Globus pallidus (tissue), 1 donor: ENCODE data around the gene RASGEF1C.

Experiments used
- DNase-seq: peaks from one replicate; pipeline ENCODE4 v3.0.0-alpha.2; 2015; ENCODE audit warnings: low spot score

The RASGEF1C gene

GRCh38 chr5:180159756-180160155, 49.3 kb downstream of the RASGEF1C start:
- no peak for DNase-seq

GRCh38 chr5:180157866-180158265, 51.1 kb downstream of the RASGEF1C start:
- no peak for DNase-seq

GRCh38 chr5:180156141-180156540, 52.9 kb downstream of the RASGEF1C start:
- DNase-seq: no peak

- DNase-seq: no peak
Measured at GRCh38 chr5:180155365-180155926, 53.6 kb downstream of the RASGEF1C start.

DNA sequence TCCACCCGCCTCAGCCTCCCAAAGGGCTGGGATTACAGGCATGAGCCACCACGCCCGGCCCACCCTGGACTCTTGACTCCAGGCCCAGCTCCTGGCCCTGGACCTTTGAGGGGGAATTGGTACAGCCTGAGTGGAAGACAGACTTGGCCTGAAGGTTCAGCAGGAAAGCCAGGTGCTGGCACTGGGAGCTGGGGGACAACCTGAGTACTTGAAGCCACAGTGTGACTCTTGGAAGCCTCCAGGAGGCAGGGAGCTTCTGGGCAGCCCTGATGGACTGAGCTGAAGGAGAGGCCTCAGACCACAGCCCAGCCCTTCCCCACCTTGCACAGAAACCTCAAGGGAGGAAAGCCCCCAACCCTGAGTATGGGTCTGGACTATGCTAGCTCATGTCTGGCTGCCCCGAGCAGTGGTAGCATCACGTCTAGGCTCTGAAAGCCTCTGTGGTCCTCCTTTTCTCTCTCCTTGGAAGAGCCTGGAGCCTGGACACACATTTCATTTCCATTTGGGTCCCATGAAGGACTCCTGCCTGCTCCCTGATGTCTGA, 54.1 kb downstream of the RASGEF1C start:
- no peak for DNase-seq

DNA sequence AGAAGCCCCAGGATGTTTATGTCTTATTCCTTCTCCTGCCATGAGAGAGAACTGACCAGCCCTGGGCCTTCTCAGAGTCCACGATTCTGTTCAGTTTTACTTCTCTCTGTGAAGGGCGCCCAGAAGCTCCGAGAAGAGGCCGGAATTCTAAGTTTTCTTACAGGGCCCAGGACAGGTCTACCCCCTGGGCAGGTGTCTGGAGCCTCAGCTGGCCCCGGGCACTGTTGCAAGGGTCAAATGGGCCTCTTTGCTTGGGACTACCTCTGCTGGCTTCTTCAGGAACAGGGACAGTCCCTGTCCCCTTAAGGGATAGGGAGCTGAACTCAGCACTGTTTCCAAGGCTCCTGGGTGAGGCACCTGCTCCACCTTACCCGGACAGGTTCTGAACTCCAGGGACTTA, 55.0 kb downstream of the RASGEF1C start:
- DNase-seq: no peak

- no peak for DNase-seq
Measured at GRCh38 chr5:180153099-180153498, 55.9 kb downstream of the RASGEF1C start.

- no peak for DNase-seq
Measured at GRCh38 chr5:180143656-180144364, 65.2 kb downstream of the RASGEF1C start.

GRCh38 chr5:180142824-180143610, 66.0 kb downstream of the RASGEF1C start:
- no peak for DNase-seq

GRCh38 chr5:180142021-180142765, 66.8 kb downstream of the RASGEF1C start:
- DNase-seq: no peak

DNA sequence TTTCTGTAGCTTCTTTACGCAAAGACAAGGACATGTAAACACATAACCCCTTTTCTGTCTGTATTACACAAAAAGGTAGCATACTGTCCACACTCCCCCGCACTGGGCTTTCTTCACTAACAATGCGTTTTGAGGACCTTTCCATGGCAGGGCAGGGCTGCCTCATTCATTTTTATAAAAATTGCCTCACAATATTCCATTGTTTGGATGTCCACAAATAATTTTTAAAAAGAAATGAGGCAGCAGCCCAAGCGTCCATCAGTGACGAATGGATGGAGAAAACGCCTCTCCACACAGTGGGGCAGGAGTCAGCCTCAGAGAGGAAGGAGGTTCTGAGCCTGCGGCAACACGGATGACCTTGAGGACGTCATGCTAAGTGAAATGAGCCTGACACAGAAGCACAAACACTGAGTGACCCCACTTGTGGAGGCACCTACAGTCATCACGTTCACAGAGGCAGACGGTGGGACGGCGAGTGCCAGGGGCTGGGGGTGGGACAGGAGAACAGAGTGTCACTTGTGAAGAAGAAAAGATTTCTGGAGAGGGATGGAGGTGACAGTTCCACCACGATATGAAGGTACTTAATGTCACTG, 67.8 kb downstream of the RASGEF1C start:
- no peak for DNase-seq

GRCh38 chr5:180140571-180140970, 68.4 kb downstream of the RASGEF1C start:
- DNase-seq: no peak

DNA sequence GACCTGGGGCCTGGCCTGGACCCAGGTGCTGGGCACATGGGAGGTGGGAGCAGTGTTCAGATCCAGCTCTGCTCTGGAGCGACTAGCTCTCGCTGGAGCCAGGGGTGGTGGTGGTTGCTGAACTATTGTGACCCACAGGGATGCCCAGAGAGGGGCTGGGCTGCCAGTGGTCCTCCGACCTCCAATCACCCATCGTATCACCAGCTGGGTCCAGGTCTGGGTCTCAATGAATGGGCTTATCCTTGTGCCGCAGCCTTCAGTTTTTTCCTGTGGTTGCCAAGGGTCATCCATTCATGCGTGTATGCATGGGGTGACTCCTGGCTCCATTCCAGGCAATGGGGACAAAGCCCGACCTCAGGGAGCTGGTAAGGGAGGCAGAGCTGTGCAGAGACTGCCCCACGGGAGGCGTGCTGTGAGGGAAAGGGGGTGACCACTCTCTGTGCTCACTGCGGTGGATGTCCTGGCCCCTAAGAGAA, 68.9 kb downstream of the RASGEF1C start:
- DNase-seq: no peak

DNA sequence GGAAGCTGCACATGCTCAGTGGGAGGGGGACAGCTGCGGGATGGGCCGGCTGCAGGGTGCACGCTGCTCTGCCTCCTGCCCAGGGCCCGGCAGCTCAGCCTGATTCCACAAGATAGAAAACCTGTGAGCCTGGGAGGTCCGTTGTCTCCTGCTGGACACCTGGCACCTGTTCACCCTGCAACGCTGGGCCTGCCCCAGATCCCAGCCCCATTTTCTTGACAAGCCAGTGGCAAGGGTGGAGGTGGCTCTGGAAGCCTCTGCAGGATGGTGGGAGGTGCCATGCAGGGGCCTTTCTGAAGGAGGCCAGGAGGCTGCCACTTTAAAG, 69.3 kb downstream of the RASGEF1C start:
- no peak for DNase-seq

GRCh38 chr5:180138976-180139730, 69.9 kb downstream of the RASGEF1C start:
- DNase-seq: no peak

GRCh38 chr5:180138214-180138975, 70.6 kb downstream of the RASGEF1C start:
- DNase-seq: no peak

DNA sequence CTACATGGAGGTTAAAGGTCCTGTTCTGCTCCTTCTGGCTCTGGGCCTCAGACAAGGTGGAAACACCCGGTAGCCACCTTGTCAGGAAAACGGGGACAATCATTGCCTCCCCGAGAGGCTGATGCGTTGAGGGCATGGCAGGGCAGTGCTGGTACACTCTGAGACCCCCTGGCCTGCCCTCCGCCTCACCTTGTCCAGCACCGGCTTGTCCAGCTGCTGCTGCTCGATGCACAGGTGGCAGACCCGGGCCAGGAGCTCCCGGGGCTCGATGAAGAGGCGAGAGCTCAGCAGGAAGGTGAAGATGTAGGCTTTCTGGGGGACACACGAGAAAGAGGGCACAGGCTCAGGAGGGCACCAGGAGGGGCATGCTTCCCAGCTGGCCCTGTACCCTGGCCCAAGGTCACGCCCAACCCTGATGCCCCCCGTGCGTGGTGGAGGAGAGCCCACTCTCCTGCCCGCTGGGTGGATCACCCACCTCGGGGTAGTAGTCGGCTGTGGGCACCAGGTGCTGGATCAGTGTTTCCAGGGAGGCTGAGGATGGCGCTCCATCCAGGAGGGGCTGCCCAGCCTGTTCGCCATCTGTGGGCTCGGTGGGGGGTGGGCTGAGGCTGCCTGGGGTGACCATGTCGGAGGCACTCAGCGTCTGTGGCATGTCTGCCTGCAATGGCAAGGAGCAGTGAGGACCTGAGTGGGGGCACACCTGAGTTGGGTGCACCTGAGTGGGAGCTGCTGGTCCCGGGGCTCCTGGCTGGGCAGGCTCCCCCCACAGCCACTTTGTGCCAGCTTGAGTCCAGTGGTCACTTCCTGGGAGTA, 71.4 kb downstream of the RASGEF1C start:
- DNase-seq: no peak

DNA sequence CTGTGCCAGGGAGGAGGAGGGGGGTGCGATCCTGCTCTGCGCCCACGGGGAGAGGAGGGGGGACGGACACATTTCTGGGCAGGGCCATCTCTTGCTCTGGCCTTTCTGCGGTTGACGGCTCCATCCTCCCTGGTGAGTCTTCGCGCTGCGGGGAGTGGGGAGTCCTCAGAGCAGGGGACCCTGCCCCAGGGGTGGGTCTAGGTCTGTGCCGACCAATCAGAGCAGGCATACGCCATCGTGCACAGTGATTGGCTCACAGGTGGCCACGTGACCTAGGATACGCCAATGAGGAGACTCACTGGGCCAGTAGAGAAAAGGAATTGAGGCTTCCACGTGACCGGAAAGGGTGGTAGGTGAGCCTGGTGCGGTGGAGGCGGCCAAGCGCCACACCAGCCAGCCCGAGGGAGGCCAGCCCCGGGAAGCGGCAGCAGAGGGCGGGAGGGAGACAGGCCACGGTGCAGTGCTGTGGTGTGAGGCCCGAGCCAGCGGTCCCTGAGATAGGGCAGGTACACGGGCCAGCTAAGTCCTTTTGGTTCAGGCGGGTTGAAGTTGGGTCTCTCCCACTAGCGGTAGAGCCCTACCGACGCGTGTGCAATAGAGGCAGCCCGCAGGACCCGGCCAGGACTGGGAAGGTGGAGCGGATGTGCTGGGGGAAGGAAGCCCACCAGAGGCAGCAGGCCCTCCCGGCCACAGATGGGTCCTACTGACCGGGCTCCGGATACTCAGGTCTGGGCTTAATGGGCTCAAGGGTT, 72.2 kb downstream of the RASGEF1C start:
- no peak for DNase-seq
